H1 (cell line): ENCODE results near the gene CSF2. TPM values are rescaled to one million over a fixed set of nuclear protein-coding genes. Genes with fewer than 3 reads are reported as not detected.

Experiments used
- CTCF ChIA-PET: fragments of 300-600 bp; sonication (Branson Sonifier 250); formaldehyde crosslinking; loops from one replicate; lab custom pipeline; 2021; ENCODE audit not compliant: partially characterized antibody; lab: Charles Lee
- POLR2A ChIA-PET: fragments of 300-600 bp; sonication (Branson Sonifier 250); formaldehyde crosslinking; loops from one replicate; lab custom pipeline; 2021; ENCODE audit warnings: inconsistent platforms; ENCODE audit not compliant: partially characterized antibody; lab: Charles Lee
- DNase-seq, 2 experiments: peaks; one replicate each; pipeline versions ENCODE4 v3.0.0 to v3.0.0-alpha.2; 2010 to 2022; ENCODE audit warnings: low spot score in 2 of 2, low read depth in 1 of 2, mixed read lengths in 1 of 2
- FAIRE-seq: peaks from 2 replicates; lab custom pipeline; 2011; peaks lifted over from hg19 to GRCh38; lab: Jason Lieb, UNC
- H2AFZ ChIP-seq: 2 replicates; pipeline ENCODE4 v1.8.1; 2012; ENCODE audit warnings: low read length, inconsistent platforms
- H2AK5ac ChIP-seq: 2 replicates; pipeline ENCODE4 v1.6.1; 2013; ENCODE audit warnings: low read depth, low read length
- H2BK120ac ChIP-seq: replicated peaks from 2 replicates; pipeline ENCODE3; 2013; ENCODE audit warnings: low read depth, low read length, inconsistent platforms
- H2BK12ac ChIP-seq: 2 replicates; pipeline ENCODE4 v1.6.1; 2013; ENCODE audit warnings: low read depth, low read length
- H2BK15ac ChIP-seq: 2 replicates; pipeline ENCODE4 v1.6.1; 2013; ENCODE audit warnings: low read length
- H2BK20ac ChIP-seq: 2 replicates; pipeline ENCODE4 v1.6.1; 2013; ENCODE audit warnings: low read length
- H2BK5ac ChIP-seq: 2 replicates; pipeline ENCODE4 v1.6.1; 2013; ENCODE audit warnings: low read depth, low read length
- H3K14ac ChIP-seq: 2 replicates; pipeline ENCODE4 v1.6.1; 2013; ENCODE audit warnings: inconsistent platforms; ENCODE audit not compliant: insufficient read length
- H3K18ac ChIP-seq: 2 replicates; pipeline ENCODE4 v1.6.1; 2013; ENCODE audit warnings: low read length; ENCODE audit errors: extremely low read depth
- H3K23ac ChIP-seq: 2 replicates; pipeline ENCODE4 v1.6.1; 2013; ENCODE audit warnings: inconsistent platforms; ENCODE audit not compliant: insufficient read length
- H3K23me2 ChIP-seq: 2 replicates; pipeline ENCODE4 v1.6.1; 2013; ENCODE audit warnings: low read depth, low read length
- H3K27ac ChIP-seq: 2 replicates; pipeline ENCODE4 v1.6.1; 2011; ENCODE audit warnings: low read depth, low read length, inconsistent platforms
- H3K27me3 ChIP-seq, 4 experiments: replicated peaks in 1 of 4; 1 replicate in 1 of 4; 2 replicates in 3 of 4; pipeline versions ENCODE4 v1.6.1 to v1.8.1; 2011 to 2013; ENCODE audit warnings: low read length in 3 of 4, mild to moderate bottlenecking in 3 of 4, inconsistent platforms in 2 of 4, mixed read lengths in 2 of 4, moderate library complexity in 1 of 4; ENCODE audit not compliant: control insufficient read depth in 3 of 4, insufficient read depth in 3 of 4; ENCODE audit errors: extremely low read depth in 1 of 4
- H3K36me3 ChIP-seq, 4 experiments: 2 replicates each; pipeline versions ENCODE4 v1.6.1 to v1.8.1; 2011 to 2013; ENCODE audit warnings: mild to moderate bottlenecking in 4 of 4, low read length in 3 of 4, moderate library complexity in 2 of 4, control low read depth in 1 of 4, inconsistent platforms in 1 of 4; ENCODE audit not compliant: insufficient read depth in 4 of 4, control insufficient read depth in 2 of 4
- H3K4ac ChIP-seq: replicated peaks from 2 replicates; pipeline ENCODE3; 2013; ENCODE audit warnings: low read length, low read depth, mixed read lengths, inconsistent platforms; ENCODE audit not compliant: insufficient read length
- H3K4me1 ChIP-seq, 4 experiments: replicated peaks in 1 of 4; 1 replicate in 1 of 4; 2 replicates in 3 of 4; pipeline versions ENCODE4 v1.6.1 to v1.8.1; 2011 to 2013; ENCODE audit warnings: low read length in 3 of 4, inconsistent platforms in 2 of 4, mixed read lengths in 1 of 4; ENCODE audit not compliant: insufficient read depth in 4 of 4, control insufficient read depth in 3 of 4
- H3K4me2 ChIP-seq, 2 experiments: 2 replicates each; pipeline versions ENCODE4 v1.6.1 to v1.8.1; 2011 to 2013; ENCODE audit warnings: low read depth in 2 of 2, low read length in 2 of 2, control low read depth in 1 of 2, inconsistent platforms in 1 of 2, mild to moderate bottlenecking in 1 of 2; ENCODE audit not compliant: insufficient read depth in 1 of 2
- H3K4me3 ChIP-seq, 4 experiments: fragments of 200-600, 300-600 bp in 1 of 4; sonication (generic), shearing (Covaris generic), sonication (Bioruptor Twin) in 1 of 4; 2 replicates each; pipeline versions ENCODE4 v1.5.1 to v1.8.1; 2011 to 2016; ENCODE audit warnings: low read length in 4 of 4, low read depth in 3 of 4, control low read depth in 2 of 4, inconsistent platforms in 2 of 4, mild to moderate bottlenecking in 2 of 4, mixed read lengths in 1 of 4, moderate library complexity in 1 of 4; ENCODE audit not compliant: insufficient read depth in 2 of 4; ENCODE audit errors: extremely low read depth in 1 of 4
- H3K56ac ChIP-seq: replicated peaks from 2 replicates; pipeline ENCODE3; 2013; ENCODE audit warnings: low read depth, mild to moderate bottlenecking, mixed read lengths, low read length, inconsistent platforms; ENCODE audit not compliant: insufficient read length
- H3K79me1 ChIP-seq: 2 replicates; pipeline ENCODE4 v1.6.1; 2013; ENCODE audit warnings: low read depth, low read length, control low read depth
- H3K79me2 ChIP-seq, 2 experiments: 2 replicates each; pipeline versions ENCODE4 v1.6.1 to v1.8.1; 2012 to 2013; ENCODE audit warnings: low read length in 2 of 2, mild to moderate bottlenecking in 2 of 2, inconsistent platforms in 1 of 2; ENCODE audit not compliant: insufficient read depth in 2 of 2, control insufficient read depth in 1 of 2
- H3K9ac ChIP-seq, 4 experiments: replicated peaks in 1 of 4; 1 replicate in 1 of 4; 2 replicates in 3 of 4; pipeline versions ENCODE4 v1.6.1 to v1.8.1; 2011 to 2013; ENCODE audit warnings: low read depth in 3 of 4, low read length in 3 of 4, control low read depth in 2 of 4, mild to moderate bottlenecking in 2 of 4, moderate library complexity in 2 of 4, inconsistent platforms in 1 of 4; ENCODE audit errors: extremely low read depth in 1 of 4
- H3K9me3 ChIP-seq, 2 experiments: 2 replicates each; pipeline versions ENCODE4 v1.6.1 to v1.8.1; 2012 to 2013; ENCODE audit warnings: mild to moderate bottlenecking in 2 of 2, moderate library complexity in 2 of 2, control low read depth in 1 of 2, inconsistent platforms in 1 of 2, low read depth in 1 of 2, low read length in 1 of 2, mixed read lengths in 1 of 2; ENCODE audit not compliant: insufficient read depth in 2 of 2
- H4K20me1 ChIP-seq, 2 experiments: replicated peaks in 1 of 2; 2 replicates each; pipeline versions ENCODE3 to v1.8.1; 2011 to 2013; ENCODE audit warnings: inconsistent platforms in 2 of 2, low read length in 2 of 2, mild to moderate bottlenecking in 1 of 2; ENCODE audit not compliant: insufficient read depth in 2 of 2, control insufficient read depth in 1 of 2
- H4K5ac ChIP-seq: 2 replicates; pipeline ENCODE4 v1.6.1; 2013; ENCODE audit warnings: low read length, low read depth, mixed read lengths, inconsistent platforms; ENCODE audit not compliant: insufficient read length
- H4K8ac ChIP-seq: 2 replicates; pipeline ENCODE4 v1.8.0; 2013; ENCODE audit warnings: mild to moderate bottlenecking, moderate library complexity, low read length, inconsistent platforms; ENCODE audit not compliant: insufficient read depth; ENCODE audit errors: extremely low read depth
- H4K91ac ChIP-seq: replicated peaks from 2 replicates; pipeline ENCODE3; 2013; ENCODE audit warnings: low read length, mixed read lengths, inconsistent platforms; ENCODE audit not compliant: insufficient read length
- ASH2L ChIP-seq: fragments of 200-600, 300-600 bp; sonication (generic); IDR thresholded peaks from one replicate; pipeline ENCODE4 v1.7.1; 2017; ENCODE audit warnings: low read length
- CBX8 ChIP-seq: fragments of 300-800, 300-1000 bp; sonication (generic); IDR thresholded peaks from 2 replicates; pipeline ENCODE4 v1.7.1; 2016; ENCODE audit warnings: low read depth, low read length, borderline replicate concordance
- CHD1 ChIP-seq: IDR thresholded peaks from 2 replicates; pipeline ENCODE4 v1.6.1; 2012; ENCODE audit warnings: low read depth, low read length, improper control_type of control experiment
- CHD2 ChIP-seq: IDR thresholded peaks from 2 replicates; pipeline ENCODE4 v1.6.1; 2012; ENCODE audit warnings: low read length, improper control_type of control experiment
- CTBP2 ChIP-seq: IDR thresholded peaks from 2 replicates; pipeline ENCODE4 v1.7.0; 2011; ENCODE audit warnings: borderline replicate concordance, mild to moderate bottlenecking, moderate library complexity, mixed read lengths, low read length; ENCODE audit not compliant: insufficient read depth, insufficient read length
- EZH2 ChIP-seq: fragments of 200-600 bp; sonication (generic); IDR thresholded peaks from 2 replicates; pipeline ENCODE4 v1.7.1; 2012; ENCODE audit warnings: low read depth, mild to moderate bottlenecking, moderate library complexity, low read length, inconsistent platforms; ENCODE audit not compliant: severe bottlenecking
- GTF2F1 ChIP-seq: IDR thresholded peaks from 2 replicates; pipeline ENCODE4 v1.6.1; 2012; ENCODE audit warnings: low read depth, low read length, improper control_type of control experiment, borderline replicate concordance
- MAFK ChIP-seq: IDR thresholded peaks from 2 replicates; pipeline ENCODE4 v1.6.1; 2012; ENCODE audit warnings: low read depth, mild to moderate bottlenecking, improper control_type of control experiment, low read length
- RNF2 ChIP-seq: fragments of 200-900, 300-1000 bp; sonication (generic); IDR thresholded peaks from 2 replicates; pipeline ENCODE4 v1.7.1; 2016; ENCODE audit warnings: borderline replicate concordance, low read depth, mild to moderate bottlenecking, antibody characterized with exemption, low read length; ENCODE audit not compliant: poor library complexity, severe bottlenecking; ENCODE audit errors: missing control alignments
- SIRT6 ChIP-seq: IDR thresholded peaks from one replicate; pipeline ENCODE4 v1.7.1; 2012; ENCODE audit warnings: low read length, inconsistent platforms
- SP1 ChIP-seq: IDR thresholded peaks from 2 replicates; pipeline ENCODE4 v1.6.1; 2011; ENCODE audit warnings: low read depth, low read length
- SP4 ChIP-seq: IDR thresholded peaks from 2 replicates; pipeline ENCODE4 v1.6.1; 2012; ENCODE audit warnings: low read length, inconsistent platforms
- SUZ12 ChIP-seq: fragments of 200-600 bp; sonication (generic); IDR thresholded peaks from 2 replicates; pipeline ENCODE4 v1.6.1; 2012; ENCODE audit warnings: mild to moderate bottlenecking, inconsistent platforms, low read length, moderate library complexity, mixed read lengths
- TAF7 ChIP-seq: optimal IDR thresholded peaks from 2 replicates; pipeline ENCODE3; 2011; ENCODE audit warnings: low read depth, mild to moderate bottlenecking, inconsistent platforms, low read length, moderate library complexity, borderline replicate concordance
- YY1 ChIP-seq: IDR thresholded peaks from 2 replicates; pipeline ENCODE4 v1.6.1; 2011; ENCODE audit warnings: low read depth, mild to moderate bottlenecking, low read length
- WGBS, 2 experiments: shearing (Covaris generic) in 1 of 2; methylation state at CpG; one replicate each; pipeline versions ENCODE4 v1.1.6 to v1.1.7; 2013 to 2015; ENCODE audit warnings: low lambda C conversion rate in 2 of 2, mixed read lengths in 2 of 2, inconsistent platforms in 1 of 2, low coverage in 1 of 2, missing lambda C conversion rate in 1 of 2; ENCODE audit not compliant: insufficient replicate concordance in 2 of 2, insufficient coverage in 1 of 2, insufficient read length in 1 of 2; ENCODE audit errors: extremely low coverage in 1 of 2, missing lambda C conversion rate in 1 of 2; 5-methylcytosine and 5-hydroxymethylcytosine counted together
- polyA plus RNA-seq, 7 experiments: library from polyadenylated mRNA; depleted of rRNA in 3 of 7; stranded (reverse) in 5 of 7; unstranded in 2 of 7; fragments of >200 nt in 5 of 7; fragments of 200-250 nt in 2 of 7; gene quantifications; 1 replicate in 5 of 7; 2 replicates in 1 of 7; 4 replicates in 1 of 7; pipeline versions ENCODE4 v1.2.1 to v1.2.3, GENCODE V29; 2011 to 2013; ENCODE audit warnings: missing spikeins in 2 of 7, mixed read lengths in 2 of 7
- total RNA-seq: library from RNA; stranded (reverse); fragmentation: NEBNext Ultra II Directional; extraction: Animal tissue kit (Norgen Biotek cat#: 25700); gene quantifications from 2 replicates; pipeline ENCODE4 v1.2.1, GENCODE V29; 2021

CSF2 gene
- total and polyA plus RNA-seq, 2 of the 8 experiments (the other 6 are each of a cell fraction or from before 2014, with no cell fraction given): not detected

DNA sequence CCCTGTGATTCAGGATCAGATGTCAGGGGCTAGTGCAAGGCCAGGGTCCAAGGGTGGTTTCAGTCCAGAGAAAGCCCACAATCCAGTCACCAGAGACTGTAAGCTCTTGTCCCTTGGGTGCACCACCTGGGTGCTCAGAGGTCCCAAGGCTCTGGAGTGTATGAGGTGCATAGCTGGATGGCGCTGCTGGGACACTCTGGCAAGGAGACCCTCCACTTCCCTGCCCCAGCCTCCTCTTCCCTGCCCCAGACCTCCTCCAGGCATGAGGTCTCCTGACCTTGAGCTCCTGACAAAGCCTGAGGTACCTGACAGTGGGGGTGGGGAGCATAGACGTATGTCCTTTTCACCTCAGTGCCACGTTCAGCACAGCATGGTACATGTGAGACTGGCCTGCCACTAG lies 7.0 kb downstream of the CSF2 start:
- Histone ChIP-seq H3K23me2 (no peaks in the 10 kb centered on the region), H4K91ac (no peak overlapping the region)
- no peak for FAIRE-seq
- TF ChIP-seq GTF2F1 (no peak), MAFK (no peak), ASH2L (no peak), YY1 (no peak), TAF7 (no peak), CHD2 (no peak), CTBP2 (no peak), RNF2 (no peak), CBX8 (no peak), SIRT6 (no peak), SP1 (no peak), SUZ12 (no peak), EZH2 (no peak), SP4 (no peak), CHD1 (no peak)

More for the DNA sequence above, 7.0 kb downstream of the CSF2 start:
- Histone ChIP-seq H3K4me1 (no peaks in the 10 kb centered on the region; a peak in 1 of 7 replicates), H3K36me3 (no peaks in the 10 kb centered on the region), H3K27ac (no peak overlapping the region), H3K23ac (no peak overlapping the region), H3K9ac (no peak overlapping the region), H3K9me3 (no peaks in the 10 kb centered on the region), H2BK5ac (no peak overlapping the region), H3K4me3 (no peak overlapping the region), H2AFZ (no peak overlapping the region), H3K18ac (no peak overlapping the region), H4K8ac (no peak overlapping the region), H2BK15ac (no peak overlapping the region), H3K79me1 (no peaks in the 10 kb centered on the region), H3K27me3 (no peaks in the 10 kb centered on the region), H2AK5ac (no peak overlapping the region), H2BK12ac (no peak overlapping the region), H4K20me1 (no peaks in the 10 kb centered on the region), H3K56ac (no peak overlapping the region), H2BK20ac (no peak overlapping the region), H3K4me2 (no peak overlapping the region), H3K14ac (no peak overlapping the region), H3K79me2 (no peaks in the 10 kb centered on the region), H4K5ac (no peak overlapping the region), H3K4ac (no peak overlapping the region), H2BK120ac (no peak overlapping the region)
- 92% methylated on average over 3 of the region's 3 CpGs; no CpG with 5 or more reads in 1 of the 2 experiments for WGBS, 2 experiments
- no peak for DNase-seq
- ChIA-PET POLR2A (no interaction called here), CTCF (interaction anchor here (0.7 to 4.4 kb wide), 5 partner anchors 12 to 340 kb away, joined by 3 to 20 read pairs (median 7); no protein-coding TSS in a partner anchor)
